ENCODE results near the gene JARID2. TPM values are rescaled to one million over a fixed set of nuclear protein-coding genes. Genes with fewer than 3 reads are reported as not detected.

Gene JARID2
- total RNA-seq, 1 experiment from 2014 or later, result 23.6 TPM

DNA sequence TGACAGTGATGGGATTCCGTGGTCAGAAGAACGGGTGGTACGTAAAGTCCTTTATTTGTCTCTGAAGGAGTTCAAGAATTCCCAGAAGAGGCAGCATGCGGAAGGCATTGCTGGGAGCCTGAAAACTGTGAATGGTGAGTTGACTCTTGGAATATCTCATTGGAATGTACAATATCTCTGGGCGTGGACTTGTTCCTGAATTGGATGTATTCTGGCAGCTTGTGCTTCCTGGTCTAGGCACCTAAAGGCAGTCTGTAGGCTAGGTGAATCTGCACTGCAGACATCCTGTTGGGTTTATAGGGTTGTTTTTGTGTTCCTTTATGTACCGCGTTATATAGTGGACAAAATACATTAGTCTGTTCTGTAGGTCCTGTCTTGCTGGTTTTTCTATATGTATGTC, 128.2 kb downstream of the JARID2 start:
- no peaks in the 10 kb centered on the region for H3K27me3 ChIP-seq (ENCODE audit: insufficient read depth, low read length)
- H3K9me2 ChIP-seq (ENCODE audit: insufficient read depth), result no peaks in the 10 kb centered on the region
- H3K79me2 ChIP-seq (ENCODE audit: insufficient read depth, low read length), result peaks cover 75% of the 10 kb centered on the region
- ChIA-PET CTCF (no interaction called here), POLR2A (no interaction called here), RAD21 (ENCODE audit: low non-redundant PET in 1 of 2, low total read pairs in 2 of 2, uncharacterized antibody in 2 of 2, unreplicated experiment in 2 of 2) (no interaction called here)
- H3K9ac ChIP-seq (ENCODE audit: low read length), result no peak overlapping the region
- no peak overlapping the region for H3K27ac ChIP-seq (ENCODE audit: low read depth, low read length)
- intact Hi-C loops (cut with micrococcal nuclease), result no loop called here
- no peak overlapping the region for H3K4me2 ChIP-seq (ENCODE audit: low read length)
- H3K4me3 ChIP-seq (replicated peaks in 1 of 2; ENCODE audit: low read depth in 1 of 2, low read length in 2 of 2), result no peak overlapping the region
- no peak for DNase-seq (ENCODE audit: low read depth, low spot score)
- no peak for ATAC-seq
- H3K9me3 ChIP-seq (ENCODE audit: control insufficient read depth in 1 of 2, insufficient read depth in 1 of 2, low read depth in 1 of 2, low read length in 2 of 2), result no peaks in the 10 kb centered on the region
- BruUV-seq (replicated peaks), result no TSS peak
- H3K36me3 ChIP-seq (ENCODE audit: control insufficient read depth in 1 of 2, insufficient read depth in 2 of 2, low read length in 2 of 2), result no peaks in the 10 kb centered on the region
- 0 out of 2 replicates have a peak, but pooled peaks cover 4% of the 10 kb centered on the region for H4K20me1 ChIP-seq (ENCODE audit: insufficient read depth)
- H3K4me1 ChIP-seq (ENCODE audit: control insufficient read depth in 1 of 2, insufficient read depth in 2 of 2, low read length in 2 of 2), result no peaks in the 10 kb centered on the region
- no peak overlapping the region for H2AFZ ChIP-seq (ENCODE audit: low read depth, low read length, poor library complexity, severe bottlenecking)
- no peak for TF ChIP-seq JUND (IDR thresholded peaks at IDR 0.05)
- TF ChIP-seq FOSL1 (IDR thresholded peaks at IDR 0.05; ENCODE audit: low read depth), result no peak
- no peak for TF ChIP-seq CBX3 (IDR thresholded peaks at IDR 0.05; ENCODE audit: low read depth)
- TF ChIP-seq ELF1 (IDR thresholded peaks at IDR 0.05; ENCODE audit: borderline replicate concordance, low read depth), result no peak
- TF ChIP-seq, protein P1, sequence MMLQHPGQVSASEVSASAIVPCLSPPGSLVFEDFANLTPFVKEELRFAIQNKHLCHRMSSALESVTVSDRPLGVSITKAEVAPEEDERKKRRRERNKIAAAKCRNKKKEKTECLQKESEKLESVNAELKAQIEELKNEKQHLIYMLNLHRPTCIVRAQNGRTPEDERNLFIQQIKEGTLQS (IDR thresholded peaks at IDR 0.05), result no peak
- no peak for TF ChIP-seq ZNF274 (IDR thresholded peaks at IDR 0.05; ENCODE audit: low read depth, low read length)
- TF ChIP-seq CEBPB (IDR thresholded peaks at IDR 0.05; ENCODE audit: low read depth), result no peak
- TF ChIP-seq, protein P2, sequence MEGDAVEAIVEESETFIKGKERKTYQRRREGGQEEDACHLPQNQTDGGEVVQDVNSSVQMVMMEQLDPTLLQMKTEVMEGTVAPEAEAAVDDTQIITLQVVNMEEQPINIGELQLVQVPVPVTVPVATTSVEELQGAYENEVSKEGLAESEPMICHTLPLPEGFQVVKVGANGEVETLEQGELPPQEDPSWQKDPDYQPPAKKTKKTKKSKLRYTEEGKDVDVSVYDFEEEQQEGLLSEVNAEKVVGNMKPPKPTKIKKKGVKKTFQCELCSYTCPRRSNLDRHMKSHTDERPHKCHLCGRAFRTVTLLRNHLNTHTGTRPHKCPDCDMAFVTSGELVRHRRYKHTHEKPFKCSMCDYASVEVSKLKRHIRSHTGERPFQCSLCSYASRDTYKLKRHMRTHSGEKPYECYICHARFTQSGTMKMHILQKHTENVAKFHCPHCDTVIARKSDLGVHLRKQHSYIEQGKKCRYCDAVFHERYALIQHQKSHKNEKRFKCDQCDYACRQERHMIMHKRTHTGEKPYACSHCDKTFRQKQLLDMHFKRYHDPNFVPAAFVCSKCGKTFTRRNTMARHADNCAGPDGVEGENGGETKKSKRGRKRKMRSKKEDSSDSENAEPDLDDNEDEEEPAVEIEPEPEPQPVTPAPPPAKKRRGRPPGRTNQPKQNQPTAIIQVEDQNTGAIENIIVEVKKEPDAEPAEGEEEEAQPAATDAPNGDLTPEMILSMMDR (IDR thresholded peaks at IDR 0.05 in 2 of 3, conservative IDR thresholded peaks at IDR 0.05 in 1 of 3; ENCODE audit: borderline replicate concordance in 1 of 3, insufficient read depth in 1 of 3, low read depth in 2 of 3, low read length in 2 of 3), result no peak
- TF ChIP-seq SP1 (IDR thresholded peaks at IDR 0.05; ENCODE audit: low read depth), result no peak
- TF ChIP-seq, protein P3, sequence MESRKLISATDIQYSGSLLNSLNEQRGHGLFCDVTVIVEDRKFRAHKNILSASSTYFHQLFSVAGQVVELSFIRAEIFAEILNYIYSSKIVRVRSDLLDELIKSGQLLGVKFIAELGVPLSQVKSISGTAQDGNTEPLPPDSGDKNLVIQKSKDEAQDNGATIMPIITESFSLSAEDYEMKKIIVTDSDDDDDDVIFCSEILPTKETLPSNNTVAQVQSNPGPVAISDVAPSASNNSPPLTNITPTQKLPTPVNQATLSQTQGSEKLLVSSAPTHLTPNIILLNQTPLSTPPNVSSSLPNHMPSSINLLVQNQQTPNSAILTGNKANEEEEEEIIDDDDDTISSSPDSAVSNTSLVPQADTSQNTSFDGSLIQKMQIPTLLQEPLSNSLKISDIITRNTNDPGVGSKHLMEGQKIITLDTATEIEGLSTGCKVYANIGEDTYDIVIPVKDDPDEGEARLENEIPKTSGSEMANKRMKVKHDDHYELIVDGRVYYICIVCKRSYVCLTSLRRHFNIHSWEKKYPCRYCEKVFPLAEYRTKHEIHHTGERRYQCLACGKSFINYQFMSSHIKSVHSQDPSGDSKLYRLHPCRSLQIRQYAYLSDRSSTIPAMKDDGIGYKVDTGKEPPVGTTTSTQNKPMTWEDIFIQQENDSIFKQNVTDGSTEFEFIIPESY (IDR thresholded peaks at IDR 0.05; ENCODE audit: extremely low read depth, insufficient replicate concordance, low read length), result no peak
- no peak for TF ChIP-seq EZH2 (IDR thresholded peaks at IDR 0.05)
- TF ChIP-seq POLR2AphosphoS5 (IDR thresholded peaks at IDR 0.05; ENCODE audit: low read depth, low read length), result no peak
- no peak for TF ChIP-seq SIN3A (IDR thresholded peaks at IDR 0.05; ENCODE audit: low read depth)
- no peak for TF ChIP-seq POLR2A (IDR thresholded peaks at IDR 0.05; ENCODE audit: borderline replicate concordance, extremely low read depth, insufficient read depth, insufficient read length)
- TF ChIP-seq SRF (IDR thresholded peaks at IDR 0.05; ENCODE audit: low read depth), result no peak
- no peak for TF ChIP-seq RAD21 (IDR thresholded peaks at IDR 0.05; ENCODE audit: low read depth)
- no peak for TF ChIP-seq ZFX (IDR thresholded peaks at IDR 0.05)
- no peak for TF ChIP-seq TCF7L2 (IDR thresholded peaks at IDR 0.05; ENCODE audit: borderline replicate concordance, extremely low read depth, insufficient read depth, insufficient read length)
- no peak for TF ChIP-seq EZH2phosphoT487 (IDR thresholded peaks at IDR 0.05; ENCODE audit: borderline replicate concordance)
- TF ChIP-seq EGR1 (IDR thresholded peaks at IDR 0.05; ENCODE audit: low read depth), result no peak
